ENCODE measurements around the gene GLOD4.
"Not testable (repeated sequence)": the region's sequence is repeated elsewhere in the genome, so short reads cannot be mapped to it uniquely, and the experiment has no call there.

GLOD4 gene

GRCh38 chr17:752620-753219 is 29.4 kb downstream of the GLOD4 start:
- TF ChIP-seq JUND (IDR thresholded peaks at IDR 0.05; ENCODE audit: low read depth), result no peak
- DNase-seq (ENCODE audit: low read depth in 1 of 2, low spot score in 1 of 2), result peak; percentile 61 to 71
- in situ Hi-C loops (cut with HindIII; ENCODE audit: low pct_unique_long_range_greater_than_20kb, low sequenced_read_pairs), result no loop called here

GRCh38 chr17:752002-752619 is 30.0 kb downstream of the GLOD4 start, which contains the start of gene GEMIN4:
GEMIN4 (minus strand) TSS chr17:752264; CDS start chr17:752142, 122 bp downstream.
- in situ Hi-C loops (cut with HindIII; ENCODE audit: low pct_unique_long_range_greater_than_20kb, low sequenced_read_pairs), result no loop called here
- DNase-seq (ENCODE audit: low read depth in 1 of 2, low spot score in 1 of 2), result peak; percentile 81 to 86
- TF ChIP-seq JUND (IDR thresholded peaks at IDR 0.05; ENCODE audit: low read depth), result no peak

- DNase-seq (ENCODE audit: low read depth in 1 of 2, low spot score in 1 of 2), result peak; percentile 23 to 42
- in situ Hi-C loops (cut with HindIII; ENCODE audit: low pct_unique_long_range_greater_than_20kb, low sequenced_read_pairs), result no loop called here
- no peak for TF ChIP-seq JUND (IDR thresholded peaks at IDR 0.05; ENCODE audit: low read depth)
Measured at GRCh38 chr17:751269-752001, 30.6 kb downstream of the GLOD4 start.

- in situ Hi-C loops (cut with HindIII; ENCODE audit: low pct_unique_long_range_greater_than_20kb, low sequenced_read_pairs), result no loop called here
Measured at GRCh38 chr17:750431-751037, 31.5 kb downstream of the GLOD4 start.

GRCh38 chr17:749359-749758 is 32.7 kb downstream of the GLOD4 start:
- DNase-seq (ENCODE audit: low read depth in 1 of 2, low spot score in 1 of 2); in situ Hi-C loops (cut with HindIII; ENCODE audit: low pct_unique_long_range_greater_than_20kb, low sequenced_read_pairs): not testable (repeated sequence)

More at GRCh38 chr17:750431-751037, 31.5 kb downstream of the GLOD4 start:
- no peak for DNase-seq (ENCODE audit: low read depth in 1 of 2, low spot score in 1 of 2)
- no peak for TF ChIP-seq JUND (IDR thresholded peaks at IDR 0.05; ENCODE audit: low read depth)

- DNase-seq (ENCODE audit: low read depth in 1 of 2, low spot score in 1 of 2); in situ Hi-C loops (cut with HindIII; ENCODE audit: low pct_unique_long_range_greater_than_20kb, low sequenced_read_pairs): not testable (repeated sequence)
Measured at GRCh38 chr17:748604-749003, 33.5 kb downstream of the GLOD4 start.

GRCh38 chr17:746783-747629 is 35.1 kb downstream of the GLOD4 start:
- no peak for TF ChIP-seq JUND (IDR thresholded peaks at IDR 0.05; ENCODE audit: low read depth)
- DNase-seq (ENCODE audit: low read depth in 1 of 2, low spot score in 1 of 2), result no peak
- in situ Hi-C loops (cut with HindIII; ENCODE audit: low pct_unique_long_range_greater_than_20kb, low sequenced_read_pairs), result no loop called here

- no peak for TF ChIP-seq JUND (IDR thresholded peaks at IDR 0.05; ENCODE audit: low read depth)
- in situ Hi-C loops (cut with HindIII; ENCODE audit: low pct_unique_long_range_greater_than_20kb, low sequenced_read_pairs), result no loop called here
- no peak for DNase-seq (ENCODE audit: low read depth in 1 of 2, low spot score in 1 of 2)
Measured at GRCh38 chr17:746181-746580, 35.9 kb downstream of the GLOD4 start.

- in situ Hi-C loops (cut with HindIII; ENCODE audit: low pct_unique_long_range_greater_than_20kb, low sequenced_read_pairs), result no loop called here
- no peak for DNase-seq (ENCODE audit: low read depth in 1 of 2, low spot score in 1 of 2)
- TF ChIP-seq JUND (IDR thresholded peaks at IDR 0.05; ENCODE audit: low read depth), result no peak
Measured at GRCh38 chr17:745406-745805, 36.7 kb downstream of the GLOD4 start.

GRCh38 chr17:744937-745336 is 37.1 kb downstream of the GLOD4 start:
- no peak for TF ChIP-seq JUND (IDR thresholded peaks at IDR 0.05; ENCODE audit: low read depth)
- in situ Hi-C loops (cut with HindIII; ENCODE audit: low pct_unique_long_range_greater_than_20kb, low sequenced_read_pairs), result no loop called here

GRCh38 chr17:743139-743538 is 38.9 kb downstream of the GLOD4 start:
- no peak for TF ChIP-seq JUND (IDR thresholded peaks at IDR 0.05; ENCODE audit: low read depth)
- in situ Hi-C loops (cut with HindIII; ENCODE audit: low pct_unique_long_range_greater_than_20kb, low sequenced_read_pairs), result no loop called here
- no peak for DNase-seq (ENCODE audit: low read depth in 1 of 2, low spot score in 1 of 2)

More at GRCh38 chr17:744937-745336, 37.1 kb downstream of the GLOD4 start:
- DNase-seq (ENCODE audit: low read depth in 1 of 2, low spot score in 1 of 2), result no peak

GRCh38 chr17:742147-742793 is 39.8 kb downstream of the GLOD4 start:
- in situ Hi-C loops (cut with HindIII; ENCODE audit: low pct_unique_long_range_greater_than_20kb, low sequenced_read_pairs), result no loop called here

More at GRCh38 chr17:742147-742793, 39.8 kb downstream of the GLOD4 start:
- no peak for TF ChIP-seq JUND (IDR thresholded peaks at IDR 0.05; ENCODE audit: low read depth)
- no peak for DNase-seq (ENCODE audit: low read depth in 1 of 2, low spot score in 1 of 2)

All from T47D (cell line).